Hepatocyte (in vitro differentiated cells): ENCODE measurements around the gene CDC42SE2. TPM values are rescaled to one million over a fixed set of nuclear protein-coding genes. Genes with fewer than 3 reads are reported as not detected.

Source experiments
- DNase-seq: peaks from one replicate; pipeline ENCODE4 v3.0.0-alpha.2; 2016; ENCODE audit warnings: low spot score
- H2AFZ ChIP-seq: fragments of 200-600 bp; sonication (generic); 2 replicates; pipeline ENCODE4 v1.6.0; 2016; ENCODE audit warnings: antibody characterized with exemption, mild to moderate bottlenecking
- H3K27ac ChIP-seq: fragments of 200-600 bp; sonication (generic); 2 replicates; pipeline ENCODE4 v1.5.1; 2016; ENCODE audit warnings: mild to moderate bottlenecking
- H3K27me3 ChIP-seq: fragments of 200-600 bp; sonication (generic); 2 replicates; pipeline ENCODE4 v1.6.1; 2016
- H3K36me3 ChIP-seq: fragments of 200-600 bp; sonication (generic); replicated peaks from 2 replicates; pipeline ENCODE4 v1.5.1; 2016; ENCODE audit warnings: low read depth; ENCODE audit not compliant: insufficient read depth
- H3K4me1 ChIP-seq: fragments of 200-600 bp; sonication (generic); 2 replicates; pipeline ENCODE4 v1.5.1; 2016; ENCODE audit warnings: mild to moderate bottlenecking, moderate library complexity; ENCODE audit not compliant: insufficient read depth
- H3K4me2 ChIP-seq: fragments of 200-600 bp; sonication (generic); 2 replicates; pipeline ENCODE4 v1.6.0; 2016
- H3K4me3 ChIP-seq: fragments of 200-600 bp; sonication (generic); 2 replicates; pipeline ENCODE4 v1.5.1; 2016; ENCODE audit warnings: mild to moderate bottlenecking
- H3K79me2 ChIP-seq: fragments of 200-600 bp; sonication (generic); 2 replicates; pipeline ENCODE4 v1.6.0; 2017; ENCODE audit warnings: mild to moderate bottlenecking
- H3K9me2 ChIP-seq: fragments of 200-600 bp; sonication (generic); replicated peaks from 2 replicates; pipeline ENCODE4 v1.6.0; 2017; ENCODE audit warnings: mild to moderate bottlenecking; ENCODE audit not compliant: insufficient read depth
- H3K9me3 ChIP-seq: fragments of 200-600 bp; sonication (generic); 2 replicates; pipeline ENCODE4 v1.5.1; 2016; ENCODE audit warnings: low read depth, mild to moderate bottlenecking
- H4K20me1 ChIP-seq: fragments of 200-600 bp; sonication (generic); 2 replicates; pipeline ENCODE4 v1.6.0; 2016; ENCODE audit warnings: mild to moderate bottlenecking; ENCODE audit not compliant: insufficient read depth, poor library complexity, severe bottlenecking
- EZH2 ChIP-seq: fragments of 200-600 bp; sonication (generic); IDR thresholded peaks from 2 replicates; pipeline ENCODE4 v1.6.1; 2016; ENCODE audit warnings: antibody characterized with exemption, mild to moderate bottlenecking, borderline replicate concordance
- EZH2phosphoT487 ChIP-seq: fragments of 200-600 bp; sonication (generic); IDR thresholded peaks from one replicate; pipeline ENCODE4 v1.6.1; 2018; ENCODE audit warnings: antibody characterized with exemption, mild to moderate bottlenecking, low read depth, moderate library complexity; ENCODE audit not compliant: unreplicated experiment, severe bottlenecking
- WGBS: methylation state at CpG from one replicate; pipeline ENCODE4 v1.1.6; 2016; ENCODE audit warnings: low lambda C conversion rate; ENCODE audit errors: missing lambda C conversion rate; 5-methylcytosine and 5-hydroxymethylcytosine counted together
- polyA plus RNA-seq: library from polyadenylated mRNA; unstranded; fragments of >200 nt; fragmentation: Nextera tagmentation; extraction: Ambion mirVana; gene quantifications from 2 replicates; pipeline ENCODE4 v1.2.1, GENCODE V29; 2016
- total RNA-seq: library from RNA; depleted of rRNA; stranded (reverse); fragments of >200 nt; gene quantifications from 2 replicates; pipeline ENCODE4 v1.2.3, GENCODE V29; 2014
- TF ChIP-seq, protein P1 (sequence below): fragments of 200-600 bp; sonication (generic); IDR thresholded peaks from 2 replicates; pipeline ENCODE4 v1.5.1; 2016; ENCODE audit warnings: antibody characterized with exemption, mild to moderate bottlenecking; ENCODE audit not compliant: poor library complexity

The CDC42SE2 gene
- total and polyA plus RNA-seq, 2 experiments from 2014 or later, result 27.2 to 51.5 TPM

GRCh38 chr5:131261483-131261882, 2.4 kb upstream of the CDC42SE2 start:
- no peak overlapping the region for H2AFZ ChIP-seq
- H4K20me1 ChIP-seq, result no peaks in the 10 kb centered on the region
- H3K4me1 ChIP-seq, result peaks cover 3% of the 10 kb centered on the region
- peaks cover 21% of the 10 kb centered on the region for H3K79me2 ChIP-seq
- no peaks in the 10 kb centered on the region for H3K36me3 ChIP-seq
- no peak overlapping the region for H3K4me3 ChIP-seq
- no peak for TF ChIP-seq EZH2phosphoT487
- TF ChIP-seq, protein P1, sequence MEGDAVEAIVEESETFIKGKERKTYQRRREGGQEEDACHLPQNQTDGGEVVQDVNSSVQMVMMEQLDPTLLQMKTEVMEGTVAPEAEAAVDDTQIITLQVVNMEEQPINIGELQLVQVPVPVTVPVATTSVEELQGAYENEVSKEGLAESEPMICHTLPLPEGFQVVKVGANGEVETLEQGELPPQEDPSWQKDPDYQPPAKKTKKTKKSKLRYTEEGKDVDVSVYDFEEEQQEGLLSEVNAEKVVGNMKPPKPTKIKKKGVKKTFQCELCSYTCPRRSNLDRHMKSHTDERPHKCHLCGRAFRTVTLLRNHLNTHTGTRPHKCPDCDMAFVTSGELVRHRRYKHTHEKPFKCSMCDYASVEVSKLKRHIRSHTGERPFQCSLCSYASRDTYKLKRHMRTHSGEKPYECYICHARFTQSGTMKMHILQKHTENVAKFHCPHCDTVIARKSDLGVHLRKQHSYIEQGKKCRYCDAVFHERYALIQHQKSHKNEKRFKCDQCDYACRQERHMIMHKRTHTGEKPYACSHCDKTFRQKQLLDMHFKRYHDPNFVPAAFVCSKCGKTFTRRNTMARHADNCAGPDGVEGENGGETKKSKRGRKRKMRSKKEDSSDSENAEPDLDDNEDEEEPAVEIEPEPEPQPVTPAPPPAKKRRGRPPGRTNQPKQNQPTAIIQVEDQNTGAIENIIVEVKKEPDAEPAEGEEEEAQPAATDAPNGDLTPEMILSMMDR, result no peak
- TF ChIP-seq EZH2, result no peak
- no peak for DNase-seq
- H3K9me3 ChIP-seq, result no peaks in the 10 kb centered on the region
- H3K4me2 ChIP-seq, result no peak overlapping the region
- 93% methylated on average over 6 of the region's 6 CpGs for WGBS
- no peaks in the 10 kb centered on the region for H3K9me2 ChIP-seq
- no peaks in the 10 kb centered on the region for H3K27me3 ChIP-seq
- no peak overlapping the region for H3K27ac ChIP-seq

GRCh38 chr5:131262953-131263541, 806 bp upstream of the CDC42SE2 start:
- Histone ChIP-seq H3K9me3 (no peaks in the 10 kb centered on the region), H3K4me2 (peak overlapping the region; percentile 82), H3K27ac (peak overlapping the region; percentile 97), H2AFZ (peak overlapping the region; percentile 97), H4K20me1 (peaks cover 6% of the 10 kb centered on the region), H3K9me2 (no peaks in the 10 kb centered on the region), H3K27me3 (no peaks in the 10 kb centered on the region), H3K79me2 (peaks cover 37% of the 10 kb centered on the region), H3K36me3 (no peaks in the 10 kb centered on the region), H3K4me3 (peak overlapping the region; percentile 97), H3K4me1 (peaks cover 3% of the 10 kb centered on the region)
- no peak for DNase-seq
- 30% methylated on average over 10 of the region's 10 CpGs for WGBS
- TF ChIP-seq, protein P1, result no peak
- TF ChIP-seq EZH2 (no peak), EZH2phosphoT487 (no peak)

GRCh38 chr5:131264451-131265099, 722 bp downstream of the CDC42SE2 start:
- Histone ChIP-seq H3K27ac (peak overlapping the region; percentile 97), H3K36me3 (no peaks in the 10 kb centered on the region), H3K4me2 (peak overlapping the region; percentile 77), H3K9me2 (no peaks in the 10 kb centered on the region), H4K20me1 (peaks cover 6% of the 10 kb centered on the region), H3K79me2 (peaks cover 52% of the 10 kb centered on the region), H3K27me3 (no peaks in the 10 kb centered on the region), H3K4me3 (peak overlapping the region; percentile 97), H3K4me1 (peaks cover 3% of the 10 kb centered on the region), H3K9me3 (no peaks in the 10 kb centered on the region), H2AFZ (peak overlapping the region; percentile 94)
- DNase-seq, result peak; percentile 46
- WGBS, result 3% methylated on average over 15 of the region's 34 CpGs
- TF ChIP-seq EZH2 (no peak), EZH2phosphoT487 (no peak)
- TF ChIP-seq, protein P1, result no peak
